ENCODE data around the gene HBE1.

The HBE1 gene

DNA sequence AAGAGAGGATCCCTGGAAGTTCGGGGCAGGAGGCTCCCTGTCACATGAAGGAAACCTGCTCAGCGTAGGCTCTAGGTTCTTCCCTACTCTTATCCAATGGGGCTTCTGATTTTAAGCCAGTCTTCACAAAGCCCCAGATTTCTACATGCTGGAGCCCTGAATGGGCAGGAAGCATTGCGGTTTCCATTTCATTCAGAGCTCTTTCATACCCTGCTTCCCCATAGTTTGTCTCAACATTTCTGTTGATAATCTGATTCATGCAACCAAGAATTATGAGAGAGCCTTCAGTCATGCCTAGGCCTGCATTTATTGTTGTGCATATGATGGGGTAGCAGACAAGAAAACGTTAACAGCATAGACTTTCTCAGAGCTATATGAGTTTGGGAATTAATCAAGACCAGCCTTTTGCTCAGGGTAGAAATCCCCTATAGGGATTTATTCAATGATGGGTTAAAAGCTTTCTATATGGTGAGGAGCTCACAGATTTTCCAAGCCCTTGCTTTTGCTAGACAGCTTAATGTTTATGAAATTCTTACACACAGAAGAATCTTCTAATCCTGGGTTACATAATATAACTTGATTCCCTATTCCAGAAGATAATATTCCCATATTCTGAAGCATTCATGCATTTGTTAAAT lies 16.1 kb upstream of the HBE1 start:
- 90 to 92% methylated on average over 4 of the region's 4 CpGs for WGBS, 2 experiments

GRCh38 chr11:5284637-5285036 lies 14.9 kb upstream of the HBE1 start:
- 92 to 93% methylated on average over 2 of the region's 2 CpGs for WGBS, 2 experiments
- peaks cover 4% of the 10 kb centered on the region for H3K4me1 ChIP-seq (ENCODE audit: control insufficient read depth, insufficient read depth, low read length)

More for the DNA sequence above, 16.1 kb upstream of the HBE1 start:
- Histone ChIP-seq H3K4me1 (ENCODE audit: control insufficient read depth, insufficient read depth, low read length) (peaks cover under 1% of the 10 kb centered on the region), H3K4me3 (ENCODE audit: insufficient read depth, low read depth, low read length) (no peak overlapping the region), H3K9me3 (ENCODE audit: control insufficient read depth, low read length) (no peaks in the 10 kb centered on the region), H3K27ac (ENCODE audit: insufficient read depth, low read depth, low read length, poor library complexity, severe bottlenecking) (no peak overlapping the region), H3K36me3 (ENCODE audit: control insufficient read depth, insufficient read depth, low read length) (no peaks in the 10 kb centered on the region), H3K27me3 (ENCODE audit: control insufficient read depth, insufficient read depth, low read length, poor library complexity, severe bottlenecking) (no peaks in the 10 kb centered on the region)

GRCh38 chr11:5283882-5284281 lies 14.1 kb upstream of the HBE1 start:
- Histone ChIP-seq H3K27ac (ENCODE audit: insufficient read depth, low read depth, low read length, poor library complexity, severe bottlenecking) (no peak overlapping the region), H3K36me3 (ENCODE audit: control insufficient read depth, insufficient read depth, low read length) (no peaks in the 10 kb centered on the region), H3K9me3 (ENCODE audit: control insufficient read depth, low read length) (no peaks in the 10 kb centered on the region), H3K27me3 (ENCODE audit: control insufficient read depth, insufficient read depth, low read length, poor library complexity, severe bottlenecking) (no peaks in the 10 kb centered on the region), H3K4me3 (ENCODE audit: insufficient read depth, low read depth, low read length) (no peak overlapping the region), H3K4me1 (ENCODE audit: control insufficient read depth, insufficient read depth, low read length) (peaks cover 4% of the 10 kb centered on the region)
- 87 to 96% methylated on average over 1 of the region's 1 CpG for WGBS, 2 experiments

More at GRCh38 chr11:5284637-5285036, 14.9 kb upstream of the HBE1 start:
- Histone ChIP-seq H3K36me3 (ENCODE audit: control insufficient read depth, insufficient read depth, low read length) (no peaks in the 10 kb centered on the region), H3K27me3 (ENCODE audit: control insufficient read depth, insufficient read depth, low read length, poor library complexity, severe bottlenecking) (no peaks in the 10 kb centered on the region), H3K27ac (ENCODE audit: insufficient read depth, low read depth, low read length, poor library complexity, severe bottlenecking) (no peak overlapping the region), H3K9me3 (ENCODE audit: control insufficient read depth, low read length) (no peaks in the 10 kb centered on the region), H3K4me3 (ENCODE audit: insufficient read depth, low read depth, low read length) (no peak overlapping the region)

GRCh38 chr11:5283086-5283485 lies 13.3 kb upstream of the HBE1 start:
- H3K9me3 ChIP-seq (ENCODE audit: control insufficient read depth, low read length): no peaks in the 10 kb centered on the region
- no peaks in the 10 kb centered on the region for H3K36me3 ChIP-seq (ENCODE audit: control insufficient read depth, insufficient read depth, low read length)
- H3K4me3 ChIP-seq (ENCODE audit: insufficient read depth, low read depth, low read length): no peak overlapping the region
- H3K27ac ChIP-seq (ENCODE audit: insufficient read depth, low read depth, low read length, poor library complexity, severe bottlenecking): no peak overlapping the region
- H3K27me3 ChIP-seq (ENCODE audit: control insufficient read depth, insufficient read depth, low read length, poor library complexity, severe bottlenecking): no peaks in the 10 kb centered on the region
- WGBS, 2 experiments: 93 to 94% methylated on average over 2 to 3 of the region's 3 CpGs
- H3K4me1 ChIP-seq (ENCODE audit: control insufficient read depth, insufficient read depth, low read length): peaks cover 4% of the 10 kb centered on the region

- no peaks in the 10 kb centered on the region for H3K36me3 ChIP-seq (ENCODE audit: control insufficient read depth, insufficient read depth, low read length)
- H3K4me1 ChIP-seq (ENCODE audit: control insufficient read depth, insufficient read depth, low read length): peaks cover 4% of the 10 kb centered on the region
- H3K9me3 ChIP-seq (ENCODE audit: control insufficient read depth, low read length): no peaks in the 10 kb centered on the region
- H3K4me3 ChIP-seq (ENCODE audit: insufficient read depth, low read depth, low read length): no peak overlapping the region
- WGBS, 2 experiments: 91 to 95% methylated on average over 2 of the region's 2 CpGs
- H3K27ac ChIP-seq (ENCODE audit: insufficient read depth, low read depth, low read length, poor library complexity, severe bottlenecking): no peak overlapping the region
- no peaks in the 10 kb centered on the region for H3K27me3 ChIP-seq (ENCODE audit: control insufficient read depth, insufficient read depth, low read length, poor library complexity, severe bottlenecking)
Observed at GRCh38 chr11:5282628-5283027, 12.9 kb upstream of the HBE1 start.

GRCh38 chr11:5281596-5281995 lies 11.9 kb upstream of the HBE1 start:
- H3K9me3 ChIP-seq (ENCODE audit: control insufficient read depth, low read length): no peaks in the 10 kb centered on the region
- no peaks in the 10 kb centered on the region for H3K27me3 ChIP-seq (ENCODE audit: control insufficient read depth, insufficient read depth, low read length, poor library complexity, severe bottlenecking)
- no peak overlapping the region for H3K4me3 ChIP-seq (ENCODE audit: insufficient read depth, low read depth, low read length)
- H3K4me1 ChIP-seq (ENCODE audit: control insufficient read depth, insufficient read depth, low read length): peaks cover 4% of the 10 kb centered on the region
- H3K36me3 ChIP-seq (ENCODE audit: control insufficient read depth, insufficient read depth, low read length): no peaks in the 10 kb centered on the region
- H3K27ac ChIP-seq (ENCODE audit: insufficient read depth, low read depth, low read length, poor library complexity, severe bottlenecking): no peak overlapping the region

- Histone ChIP-seq H3K4me1 (ENCODE audit: control insufficient read depth, insufficient read depth, low read length) (peaks cover 4% of the 10 kb centered on the region), H3K36me3 (ENCODE audit: control insufficient read depth, insufficient read depth, low read length) (no peaks in the 10 kb centered on the region), H3K27ac (ENCODE audit: insufficient read depth, low read depth, low read length, poor library complexity, severe bottlenecking) (no peak overlapping the region), H3K27me3 (ENCODE audit: control insufficient read depth, insufficient read depth, low read length, poor library complexity, severe bottlenecking) (no peaks in the 10 kb centered on the region), H3K4me3 (ENCODE audit: insufficient read depth, low read depth, low read length) (no peak overlapping the region), H3K9me3 (ENCODE audit: control insufficient read depth, low read length) (no peaks in the 10 kb centered on the region)
- 86 to 87% methylated on average over 3 of the region's 3 CpGs for WGBS, 2 experiments
Observed at GRCh38 chr11:5280582-5281102, 10.9 kb upstream of the HBE1 start.

GRCh38 chr11:5279471-5280090 lies 9.8 kb upstream of the HBE1 start:
- peaks cover 4% of the 10 kb centered on the region for H3K4me1 ChIP-seq (ENCODE audit: control insufficient read depth, insufficient read depth, low read length)
- no peaks in the 10 kb centered on the region for H3K36me3 ChIP-seq (ENCODE audit: control insufficient read depth, insufficient read depth, low read length)
- no peak overlapping the region for H3K4me3 ChIP-seq (ENCODE audit: insufficient read depth, low read depth, low read length)
- no peak overlapping the region for H3K27ac ChIP-seq (ENCODE audit: insufficient read depth, low read depth, low read length, poor library complexity, severe bottlenecking)
- H3K9me3 ChIP-seq (ENCODE audit: control insufficient read depth, low read length): no peaks in the 10 kb centered on the region
- no peaks in the 10 kb centered on the region for H3K27me3 ChIP-seq (ENCODE audit: control insufficient read depth, insufficient read depth, low read length, poor library complexity, severe bottlenecking)
- 89 to 91% methylated on average over 4 of the region's 4 CpGs for WGBS, 2 experiments

GRCh38 chr11:5277807-5278382 lies 8.2 kb upstream of the HBE1 start:
- WGBS, 2 experiments: 94 to 97% methylated on average over 1 of the region's 1 CpG

DNA sequence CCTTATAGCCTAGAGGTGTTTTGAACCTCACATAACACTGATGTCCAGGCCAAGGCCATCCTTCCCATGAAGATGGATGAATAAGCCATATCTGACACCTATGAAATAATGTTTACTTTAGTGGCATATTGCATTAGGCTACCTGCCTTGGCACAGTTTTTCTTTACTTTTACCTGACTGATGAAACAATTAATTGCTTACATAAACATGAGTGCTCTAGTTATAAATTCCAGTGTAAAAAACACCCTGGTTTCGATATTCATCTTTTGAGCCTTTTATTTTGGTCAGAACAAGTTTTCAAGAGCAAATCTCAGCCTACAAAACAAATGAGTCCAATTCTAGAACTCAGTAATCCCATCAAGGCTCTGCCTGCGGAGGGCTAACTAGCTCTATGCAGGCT lies 7.0 kb upstream of the HBE1 start:
- no peak overlapping the region for H3K4me3 ChIP-seq (ENCODE audit: insufficient read depth, low read depth, low read length)
- 92 to 100% methylated on average over 1 to 2 of the region's 2 CpGs for WGBS, 2 experiments
- peaks cover 4% of the 10 kb centered on the region for H3K4me1 ChIP-seq (ENCODE audit: control insufficient read depth, insufficient read depth, low read length)
- H3K36me3 ChIP-seq (ENCODE audit: control insufficient read depth, insufficient read depth, low read length): no peaks in the 10 kb centered on the region
- no peaks in the 10 kb centered on the region for H3K27me3 ChIP-seq (ENCODE audit: control insufficient read depth, insufficient read depth, low read length, poor library complexity, severe bottlenecking)
- H3K27ac ChIP-seq (ENCODE audit: insufficient read depth, low read depth, low read length, poor library complexity, severe bottlenecking): no peak overlapping the region
- no peaks in the 10 kb centered on the region for H3K9me3 ChIP-seq (ENCODE audit: control insufficient read depth, low read length)

More at GRCh38 chr11:5277807-5278382, 8.2 kb upstream of the HBE1 start:
- Histone ChIP-seq H3K4me3 (ENCODE audit: insufficient read depth, low read depth, low read length) (no peak overlapping the region), H3K27ac (ENCODE audit: insufficient read depth, low read depth, low read length, poor library complexity, severe bottlenecking) (no peak overlapping the region), H3K9me3 (ENCODE audit: control insufficient read depth, low read length) (no peaks in the 10 kb centered on the region), H3K36me3 (ENCODE audit: control insufficient read depth, insufficient read depth, low read length) (no peaks in the 10 kb centered on the region), H3K4me1 (ENCODE audit: control insufficient read depth, insufficient read depth, low read length) (peaks cover 4% of the 10 kb centered on the region), H3K27me3 (ENCODE audit: control insufficient read depth, insufficient read depth, low read length, poor library complexity, severe bottlenecking) (no peaks in the 10 kb centered on the region)

Data from ectodermal cell (in vitro differentiated cells).